H1 (cell line): ENCODE results near the gene HMGB4. TPM values are rescaled to one million over a fixed set of nuclear protein-coding genes. Genes with fewer than 3 reads are reported as not detected.

Source experiments
- CTCF ChIA-PET: fragments of 300-600 bp; sonication (Branson Sonifier 250); formaldehyde crosslinking; loops from one replicate; lab custom pipeline; 2021; ENCODE audit not compliant: partially characterized antibody; lab: Charles Lee
- POLR2A ChIA-PET: fragments of 300-600 bp; sonication (Branson Sonifier 250); formaldehyde crosslinking; loops from one replicate; lab custom pipeline; 2021; ENCODE audit warnings: inconsistent platforms; ENCODE audit not compliant: partially characterized antibody; lab: Charles Lee
- DNase-seq, 2 experiments: peaks; one replicate each; pipeline versions ENCODE4 v3.0.0 to v3.0.0-alpha.2; 2010 to 2022; ENCODE audit warnings: low spot score in 2 of 2, low read depth in 1 of 2, mixed read lengths in 1 of 2
- FAIRE-seq: peaks from 2 replicates; lab custom pipeline; 2011; peaks lifted over from hg19 to GRCh38; lab: Jason Lieb, UNC
- H2AFZ ChIP-seq: 2 replicates; pipeline ENCODE4 v1.8.1; 2012; ENCODE audit warnings: low read length, inconsistent platforms
- H2AK5ac ChIP-seq: 2 replicates; pipeline ENCODE4 v1.6.1; 2013; ENCODE audit warnings: low read depth, low read length
- H2BK120ac ChIP-seq: replicated peaks from 2 replicates; pipeline ENCODE3; 2013; ENCODE audit warnings: low read depth, low read length, inconsistent platforms
- H2BK12ac ChIP-seq: 2 replicates; pipeline ENCODE4 v1.6.1; 2013; ENCODE audit warnings: low read depth, low read length
- H2BK15ac ChIP-seq: 2 replicates; pipeline ENCODE4 v1.6.1; 2013; ENCODE audit warnings: low read length
- H2BK20ac ChIP-seq: 2 replicates; pipeline ENCODE4 v1.6.1; 2013; ENCODE audit warnings: low read length
- H2BK5ac ChIP-seq: 2 replicates; pipeline ENCODE4 v1.6.1; 2013; ENCODE audit warnings: low read depth, low read length
- H3K14ac ChIP-seq: 2 replicates; pipeline ENCODE4 v1.6.1; 2013; ENCODE audit warnings: inconsistent platforms; ENCODE audit not compliant: insufficient read length
- H3K18ac ChIP-seq: 2 replicates; pipeline ENCODE4 v1.6.1; 2013; ENCODE audit warnings: low read length; ENCODE audit errors: extremely low read depth
- H3K23ac ChIP-seq: 2 replicates; pipeline ENCODE4 v1.6.1; 2013; ENCODE audit warnings: inconsistent platforms; ENCODE audit not compliant: insufficient read length
- H3K23me2 ChIP-seq: 2 replicates; pipeline ENCODE4 v1.6.1; 2013; ENCODE audit warnings: low read depth, low read length
- H3K27ac ChIP-seq: 2 replicates; pipeline ENCODE4 v1.6.1; 2011; ENCODE audit warnings: low read depth, low read length, inconsistent platforms
- H3K27me3 ChIP-seq, 4 experiments: replicated peaks in 1 of 4; 1 replicate in 1 of 4; 2 replicates in 3 of 4; pipeline versions ENCODE4 v1.6.1 to v1.8.1; 2011 to 2013; ENCODE audit warnings: low read length in 3 of 4, mild to moderate bottlenecking in 3 of 4, inconsistent platforms in 2 of 4, mixed read lengths in 2 of 4, moderate library complexity in 1 of 4; ENCODE audit not compliant: control insufficient read depth in 3 of 4, insufficient read depth in 3 of 4; ENCODE audit errors: extremely low read depth in 1 of 4
- H3K36me3 ChIP-seq, 4 experiments: 2 replicates each; pipeline versions ENCODE4 v1.6.1 to v1.8.1; 2011 to 2013; ENCODE audit warnings: mild to moderate bottlenecking in 4 of 4, low read length in 3 of 4, moderate library complexity in 2 of 4, control low read depth in 1 of 4, inconsistent platforms in 1 of 4; ENCODE audit not compliant: insufficient read depth in 4 of 4, control insufficient read depth in 2 of 4
- H3K4ac ChIP-seq: replicated peaks from 2 replicates; pipeline ENCODE3; 2013; ENCODE audit warnings: low read length, low read depth, mixed read lengths, inconsistent platforms; ENCODE audit not compliant: insufficient read length
- H3K4me1 ChIP-seq, 4 experiments: replicated peaks in 1 of 4; 1 replicate in 1 of 4; 2 replicates in 3 of 4; pipeline versions ENCODE4 v1.6.1 to v1.8.1; 2011 to 2013; ENCODE audit warnings: low read length in 3 of 4, inconsistent platforms in 2 of 4, mixed read lengths in 1 of 4; ENCODE audit not compliant: insufficient read depth in 4 of 4, control insufficient read depth in 3 of 4
- H3K4me2 ChIP-seq, 2 experiments: 2 replicates each; pipeline versions ENCODE4 v1.6.1 to v1.8.1; 2011 to 2013; ENCODE audit warnings: low read depth in 2 of 2, low read length in 2 of 2, control low read depth in 1 of 2, inconsistent platforms in 1 of 2, mild to moderate bottlenecking in 1 of 2; ENCODE audit not compliant: insufficient read depth in 1 of 2
- H3K4me3 ChIP-seq, 4 experiments: fragments of 200-600, 300-600 bp in 1 of 4; sonication (generic), shearing (Covaris generic), sonication (Bioruptor Twin) in 1 of 4; 2 replicates each; pipeline versions ENCODE4 v1.5.1 to v1.8.1; 2011 to 2016; ENCODE audit warnings: low read length in 4 of 4, low read depth in 3 of 4, control low read depth in 2 of 4, inconsistent platforms in 2 of 4, mild to moderate bottlenecking in 2 of 4, mixed read lengths in 1 of 4, moderate library complexity in 1 of 4; ENCODE audit not compliant: insufficient read depth in 2 of 4; ENCODE audit errors: extremely low read depth in 1 of 4
- H3K56ac ChIP-seq: replicated peaks from 2 replicates; pipeline ENCODE3; 2013; ENCODE audit warnings: low read depth, mild to moderate bottlenecking, mixed read lengths, low read length, inconsistent platforms; ENCODE audit not compliant: insufficient read length
- H3K79me1 ChIP-seq: 2 replicates; pipeline ENCODE4 v1.6.1; 2013; ENCODE audit warnings: low read depth, low read length, control low read depth
- H3K79me2 ChIP-seq, 2 experiments: 2 replicates each; pipeline versions ENCODE4 v1.6.1 to v1.8.1; 2012 to 2013; ENCODE audit warnings: low read length in 2 of 2, mild to moderate bottlenecking in 2 of 2, inconsistent platforms in 1 of 2; ENCODE audit not compliant: insufficient read depth in 2 of 2, control insufficient read depth in 1 of 2
- H3K9ac ChIP-seq, 4 experiments: replicated peaks in 1 of 4; 1 replicate in 1 of 4; 2 replicates in 3 of 4; pipeline versions ENCODE4 v1.6.1 to v1.8.1; 2011 to 2013; ENCODE audit warnings: low read depth in 3 of 4, low read length in 3 of 4, control low read depth in 2 of 4, mild to moderate bottlenecking in 2 of 4, moderate library complexity in 2 of 4, inconsistent platforms in 1 of 4; ENCODE audit errors: extremely low read depth in 1 of 4
- H3K9me3 ChIP-seq, 2 experiments: 2 replicates each; pipeline versions ENCODE4 v1.6.1 to v1.8.1; 2012 to 2013; ENCODE audit warnings: mild to moderate bottlenecking in 2 of 2, moderate library complexity in 2 of 2, control low read depth in 1 of 2, inconsistent platforms in 1 of 2, low read depth in 1 of 2, low read length in 1 of 2, mixed read lengths in 1 of 2; ENCODE audit not compliant: insufficient read depth in 2 of 2
- H4K20me1 ChIP-seq, 2 experiments: replicated peaks in 1 of 2; 2 replicates each; pipeline versions ENCODE3 to v1.8.1; 2011 to 2013; ENCODE audit warnings: inconsistent platforms in 2 of 2, low read length in 2 of 2, mild to moderate bottlenecking in 1 of 2; ENCODE audit not compliant: insufficient read depth in 2 of 2, control insufficient read depth in 1 of 2
- H4K5ac ChIP-seq: 2 replicates; pipeline ENCODE4 v1.6.1; 2013; ENCODE audit warnings: low read length, low read depth, mixed read lengths, inconsistent platforms; ENCODE audit not compliant: insufficient read length
- H4K8ac ChIP-seq: 2 replicates; pipeline ENCODE4 v1.8.0; 2013; ENCODE audit warnings: mild to moderate bottlenecking, moderate library complexity, low read length, inconsistent platforms; ENCODE audit not compliant: insufficient read depth; ENCODE audit errors: extremely low read depth
- H4K91ac ChIP-seq: replicated peaks from 2 replicates; pipeline ENCODE3; 2013; ENCODE audit warnings: low read length, mixed read lengths, inconsistent platforms; ENCODE audit not compliant: insufficient read length
- BCL11A ChIP-seq, 2 experiments: IDR thresholded peaks; one replicate each; pipeline ENCODE4 v1.6.1; 2011; ENCODE audit warnings: low read depth in 2 of 2, low read length in 2 of 2, mild to moderate bottlenecking in 2 of 2
- HDAC2 ChIP-seq, 2 experiments: fragments of 300-600 bp in 1 of 2; sonication (generic) in 1 of 2; IDR thresholded peaks; 2 replicates each; pipeline ENCODE4 v1.6.1; 2011 to 2012; ENCODE audit warnings: low read depth in 2 of 2, low read length in 2 of 2, mild to moderate bottlenecking in 2 of 2, moderate library complexity in 2 of 2, borderline replicate concordance in 1 of 2, inconsistent platforms in 1 of 2
- JUN ChIP-seq: IDR thresholded peaks from 2 replicates; pipeline ENCODE4 v1.6.1; 2011; ENCODE audit warnings: low read depth, mild to moderate bottlenecking, improper control_type of control experiment, low read length
- NANOG ChIP-seq: IDR thresholded peaks from 2 replicates; pipeline ENCODE4 v1.6.1; 2011; ENCODE audit warnings: low read length, low read depth, mild to moderate bottlenecking, inconsistent platforms; ENCODE audit not compliant: insufficient read depth, poor library complexity, severe bottlenecking
- RXRA ChIP-seq: IDR thresholded peaks from 2 replicates; pipeline ENCODE4 v1.6.1; 2011; ENCODE audit warnings: low read depth, mild to moderate bottlenecking, low read length, moderate library complexity; ENCODE audit not compliant: insufficient read depth
- TCF12 ChIP-seq: IDR thresholded peaks from 2 replicates; pipeline ENCODE4 v1.6.1; 2011; ENCODE audit warnings: low read depth, mild to moderate bottlenecking, low read length
- TEAD4 ChIP-seq: IDR thresholded peaks from 2 replicates; pipeline ENCODE4 v1.6.1; 2012; ENCODE audit warnings: low read depth, low read length, inconsistent platforms, mixed read lengths
- ZNF274 ChIP-seq: IDR thresholded peaks from 2 replicates; pipeline ENCODE4 v1.7.0; 2012; ENCODE audit warnings: low read length, borderline replicate concordance; ENCODE audit errors: extremely low read depth
- WGBS, 2 experiments: shearing (Covaris generic) in 1 of 2; methylation state at CpG; one replicate each; pipeline versions ENCODE4 v1.1.6 to v1.1.7; 2013 to 2015; ENCODE audit warnings: low lambda C conversion rate in 2 of 2, mixed read lengths in 2 of 2, inconsistent platforms in 1 of 2, low coverage in 1 of 2, missing lambda C conversion rate in 1 of 2; ENCODE audit not compliant: insufficient replicate concordance in 2 of 2, insufficient coverage in 1 of 2, insufficient read length in 1 of 2; ENCODE audit errors: extremely low coverage in 1 of 2, missing lambda C conversion rate in 1 of 2; 5-methylcytosine and 5-hydroxymethylcytosine counted together
- polyA plus RNA-seq, 7 experiments: library from polyadenylated mRNA; depleted of rRNA in 3 of 7; stranded (reverse) in 5 of 7; unstranded in 2 of 7; fragments of >200 nt in 5 of 7; fragments of 200-250 nt in 2 of 7; gene quantifications; 1 replicate in 5 of 7; 2 replicates in 1 of 7; 4 replicates in 1 of 7; pipeline versions ENCODE4 v1.2.1 to v1.2.3, GENCODE V29; 2011 to 2013; ENCODE audit warnings: missing spikeins in 2 of 7, mixed read lengths in 2 of 7
- total RNA-seq: library from RNA; stranded (reverse); fragmentation: NEBNext Ultra II Directional; extraction: Animal tissue kit (Norgen Biotek cat#: 25700); gene quantifications from 2 replicates; pipeline ENCODE4 v1.2.1, GENCODE V29; 2021
- TF ChIP-seq, protein P1 (sequence below): IDR thresholded peaks from 2 replicates; pipeline ENCODE4 v1.6.1; 2011; ENCODE audit warnings: low read length, improper control_type of control experiment
- TF ChIP-seq, protein P2 (sequence below), 3 experiments: IDR thresholded peaks; 1 replicate in 2 of 3; 2 replicates in 1 of 3; pipeline versions ENCODE4 v1.5.1 to v1.6.1; 2011; ENCODE audit warnings: low read length in 3 of 3, mild to moderate bottlenecking in 3 of 3, inconsistent platforms in 2 of 3, low read depth in 1 of 3, moderate library complexity in 1 of 3; ENCODE audit not compliant: insufficient read depth in 1 of 3; ENCODE audit errors: control extremely low read depth in 1 of 3

The HMGB4 gene
- total and polyA plus RNA-seq, 2 of the 8 experiments (the other 6 are each of a cell fraction or from before 2014, with no cell fraction given), result not detected

DNA sequence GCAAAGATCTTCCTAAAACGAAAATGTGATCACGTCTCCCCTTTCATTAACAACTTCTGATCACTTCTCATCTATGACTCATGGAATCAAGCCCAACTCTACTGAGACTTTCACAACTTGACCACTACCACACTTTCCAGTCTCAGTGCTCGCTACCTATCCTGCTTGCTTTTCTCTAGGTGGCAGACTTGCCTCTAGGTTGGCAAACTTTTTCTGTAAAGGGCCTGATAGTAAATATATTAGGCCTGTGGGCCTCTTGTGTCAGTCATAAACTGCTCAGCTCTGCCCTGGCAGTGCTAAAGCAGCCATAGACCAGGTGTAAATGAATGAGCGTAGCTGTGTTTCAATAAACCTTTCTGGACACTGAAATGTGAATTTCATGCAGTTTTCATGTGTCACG is 21.5 kb upstream of the HMGB4 start:
- H4K91ac ChIP-seq, result no peak overlapping the region
- no peaks in the 10 kb centered on the region; a peak in 1 of 7 replicates for H3K4me1 ChIP-seq
- 88% methylated on average over 5 of the region's 5 CpGs; no CpG with 5 or more reads in 1 of the 2 experiments for WGBS, 2 experiments
- DNase-seq, result no peak
- no peak overlapping the region for H3K4ac ChIP-seq
- no peak overlapping the region for H2AK5ac ChIP-seq
- H4K20me1 ChIP-seq, result no peaks in the 10 kb centered on the region
- no peak overlapping the region for H2BK120ac ChIP-seq
- no peak overlapping the region for H2BK12ac ChIP-seq
- H2BK5ac ChIP-seq, result no peak overlapping the region
- ChIA-PET POLR2A (no interaction called here), CTCF (interaction anchor here (1.2 to 2.2 kb wide), 4 partner anchors 11 to 288 kb away, joined by 3 to 5 read pairs (median 4); no protein-coding TSS in a partner anchor)
- H3K27me3 ChIP-seq, result no peaks in the 10 kb centered on the region
- H2AFZ ChIP-seq, result no peak overlapping the region
- H3K79me2 ChIP-seq, result no peaks in the 10 kb centered on the region
- H3K4me2 ChIP-seq, result no peak overlapping the region
- H3K56ac ChIP-seq, result peak overlapping the region; percentile 62
- no peak overlapping the region for H2BK15ac ChIP-seq
- no peak overlapping the region for H4K5ac ChIP-seq
- no peak overlapping the region for H3K9ac ChIP-seq
- H4K8ac ChIP-seq, result no peak overlapping the region
- no peak overlapping the region for H2BK20ac ChIP-seq
- no peaks in the 10 kb centered on the region for H3K79me1 ChIP-seq
- no peak overlapping the region for H3K18ac ChIP-seq
- no peak overlapping the region for H3K14ac ChIP-seq
- no peak overlapping the region for H3K23ac ChIP-seq
- H3K36me3 ChIP-seq, result peaks cover 0 to 9% (median 0%) of the 10 kb centered on the region in 4 experiments; a peak in 2 of 8 replicates
- no peak overlapping the region for H3K27ac ChIP-seq
- H3K23me2 ChIP-seq, result no peaks in the 10 kb centered on the region
- H3K4me3 ChIP-seq, result no peak overlapping the region
- peaks cover 2 to 4% of the 10 kb centered on the region in 2 experiments; a peak in 3 of 4 replicates for H3K9me3 ChIP-seq
- FAIRE-seq, result no peak
- TF ChIP-seq BCL11A (IDR thresholded peaks at IDR 0.05; ENCODE audit: low read depth in 2 of 2, low read length in 2 of 2) (no peak), TCF12 (no peak), NANOG (no peak), RXRA (no peak), JUN (no peak), HDAC2 (IDR thresholded peaks at IDR 0.05; ENCODE audit: borderline replicate concordance in 1 of 2, low read depth in 2 of 2, low read length in 2 of 2) (no peak), ZNF274 (no peak), TEAD4 (no peak)
- TF ChIP-seq, protein P1, sequence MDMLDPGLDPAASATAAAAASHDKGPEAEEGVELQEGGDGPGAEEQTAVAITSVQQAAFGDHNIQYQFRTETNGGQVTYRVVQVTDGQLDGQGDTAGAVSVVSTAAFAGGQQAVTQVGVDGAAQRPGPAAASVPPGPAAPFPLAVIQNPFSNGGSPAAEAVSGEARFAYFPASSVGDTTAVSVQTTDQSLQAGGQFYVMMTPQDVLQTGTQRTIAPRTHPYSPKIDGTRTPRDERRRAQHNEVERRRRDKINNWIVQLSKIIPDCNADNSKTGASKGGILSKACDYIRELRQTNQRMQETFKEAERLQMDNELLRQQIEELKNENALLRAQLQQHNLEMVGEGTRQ, result no peak
- TF ChIP-seq, protein P2, sequence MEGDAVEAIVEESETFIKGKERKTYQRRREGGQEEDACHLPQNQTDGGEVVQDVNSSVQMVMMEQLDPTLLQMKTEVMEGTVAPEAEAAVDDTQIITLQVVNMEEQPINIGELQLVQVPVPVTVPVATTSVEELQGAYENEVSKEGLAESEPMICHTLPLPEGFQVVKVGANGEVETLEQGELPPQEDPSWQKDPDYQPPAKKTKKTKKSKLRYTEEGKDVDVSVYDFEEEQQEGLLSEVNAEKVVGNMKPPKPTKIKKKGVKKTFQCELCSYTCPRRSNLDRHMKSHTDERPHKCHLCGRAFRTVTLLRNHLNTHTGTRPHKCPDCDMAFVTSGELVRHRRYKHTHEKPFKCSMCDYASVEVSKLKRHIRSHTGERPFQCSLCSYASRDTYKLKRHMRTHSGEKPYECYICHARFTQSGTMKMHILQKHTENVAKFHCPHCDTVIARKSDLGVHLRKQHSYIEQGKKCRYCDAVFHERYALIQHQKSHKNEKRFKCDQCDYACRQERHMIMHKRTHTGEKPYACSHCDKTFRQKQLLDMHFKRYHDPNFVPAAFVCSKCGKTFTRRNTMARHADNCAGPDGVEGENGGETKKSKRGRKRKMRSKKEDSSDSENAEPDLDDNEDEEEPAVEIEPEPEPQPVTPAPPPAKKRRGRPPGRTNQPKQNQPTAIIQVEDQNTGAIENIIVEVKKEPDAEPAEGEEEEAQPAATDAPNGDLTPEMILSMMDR (IDR thresholded peaks at IDR 0.05; ENCODE audit: control extremely low read depth in 1 of 3, insufficient read depth in 1 of 3, low read depth in 1 of 3, low read length in 3 of 3), result peak in 2 of 3 experiments; percentile 12 to 23; a peak in 2 of 4 replicates
